GM18502 (cell line): ENCODE measurements around the gene FRA10AC1.
A peak's percentile ranks its signal among the peaks of the same experiment; 100 is the strongest.

Source experiments
- ATAC-seq: cut with Tn5 transposase; IDR thresholded peaks from one replicate; pipeline ENCODE4 v1.9.1; 2021; ENCODE audit warnings: mild to moderate bottlenecking; ENCODE audit not compliant: unreplicated experiment, poor library complexity

The FRA10AC1 gene, protein sequence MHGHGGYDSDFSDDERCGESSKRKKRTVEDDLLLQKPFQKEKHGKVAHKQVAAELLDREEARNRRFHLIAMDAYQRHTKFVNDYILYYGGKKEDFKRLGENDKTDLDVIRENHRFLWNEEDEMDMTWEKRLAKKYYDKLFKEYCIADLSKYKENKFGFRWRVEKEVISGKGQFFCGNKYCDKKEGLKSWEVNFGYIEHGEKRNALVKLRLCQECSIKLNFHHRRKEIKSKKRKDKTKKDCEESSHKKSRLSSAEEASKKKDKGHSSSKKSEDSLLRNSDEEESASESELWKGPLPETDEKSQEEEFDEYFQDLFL

DNA sequence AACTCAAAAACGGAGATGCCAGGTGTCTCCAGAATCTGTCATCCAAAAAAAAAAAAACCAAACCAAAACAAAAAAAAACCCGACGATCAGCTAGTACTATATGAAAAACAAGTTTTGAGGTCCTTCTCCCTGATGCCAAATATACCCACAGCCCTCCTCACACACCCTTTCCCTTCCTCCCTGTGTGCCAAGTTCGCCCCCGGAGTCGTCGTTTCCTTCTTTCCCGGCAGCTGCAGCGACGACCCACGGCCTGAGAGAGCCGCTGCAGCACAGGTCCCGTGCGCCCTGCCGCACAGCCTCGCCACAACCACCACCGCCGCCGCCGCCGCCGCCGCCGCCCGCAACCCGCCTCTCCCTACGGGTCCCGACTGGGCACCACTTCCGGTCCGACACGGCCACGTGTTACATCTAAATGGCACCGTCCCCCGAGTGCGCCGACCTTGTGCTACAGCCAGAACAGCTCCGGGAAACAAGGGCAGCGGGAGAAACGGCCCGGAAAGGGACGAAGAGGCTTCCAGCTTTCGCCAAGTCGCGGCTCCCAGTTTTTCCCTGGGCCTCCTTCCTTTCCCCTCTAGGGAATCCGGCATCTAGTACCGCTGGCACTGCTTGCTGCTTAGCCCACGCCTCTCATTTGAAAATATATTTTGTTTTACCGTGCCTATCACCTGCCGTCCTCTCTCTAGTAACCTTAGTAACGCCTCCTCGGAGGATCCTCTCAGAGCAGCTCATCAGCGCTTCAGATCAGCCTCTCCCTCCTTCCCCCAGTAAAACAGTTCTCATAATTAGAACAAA, at the start of gene FRA10AC1:
Gene FRA10AC1, minus strand, starts transcription at position 383 of the 792 bp plus-strand sequence. CDS start 2,486 bp downstream, outside the sequence.
- peak; percentile 85 for ATAC-seq

DNA sequence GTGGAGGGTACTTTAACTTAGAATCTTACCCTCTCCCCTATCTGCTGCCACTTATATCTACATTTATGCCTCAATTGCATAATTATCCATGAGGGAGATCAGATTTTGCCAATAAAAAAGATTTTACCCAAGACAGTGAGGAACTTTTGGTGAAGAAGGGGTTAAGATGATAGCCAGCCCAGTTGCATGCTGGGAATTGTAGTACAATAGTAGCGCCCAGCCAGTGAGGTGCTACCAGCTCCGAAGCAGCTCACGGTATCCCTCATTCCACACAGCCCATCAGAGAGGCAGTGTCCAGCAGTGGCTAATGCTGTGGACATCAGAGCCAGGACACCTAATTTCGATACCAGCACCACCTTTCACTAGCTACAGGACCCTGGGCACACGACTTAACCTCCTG, 49.4 kb upstream of the FRA10AC1 start:
- ATAC-seq, result no peak

- no peak for ATAC-seq
These were observed 48.7 kb upstream of the FRA10AC1 start for GRCh38 chr10:93751124-93751523.

DNA sequence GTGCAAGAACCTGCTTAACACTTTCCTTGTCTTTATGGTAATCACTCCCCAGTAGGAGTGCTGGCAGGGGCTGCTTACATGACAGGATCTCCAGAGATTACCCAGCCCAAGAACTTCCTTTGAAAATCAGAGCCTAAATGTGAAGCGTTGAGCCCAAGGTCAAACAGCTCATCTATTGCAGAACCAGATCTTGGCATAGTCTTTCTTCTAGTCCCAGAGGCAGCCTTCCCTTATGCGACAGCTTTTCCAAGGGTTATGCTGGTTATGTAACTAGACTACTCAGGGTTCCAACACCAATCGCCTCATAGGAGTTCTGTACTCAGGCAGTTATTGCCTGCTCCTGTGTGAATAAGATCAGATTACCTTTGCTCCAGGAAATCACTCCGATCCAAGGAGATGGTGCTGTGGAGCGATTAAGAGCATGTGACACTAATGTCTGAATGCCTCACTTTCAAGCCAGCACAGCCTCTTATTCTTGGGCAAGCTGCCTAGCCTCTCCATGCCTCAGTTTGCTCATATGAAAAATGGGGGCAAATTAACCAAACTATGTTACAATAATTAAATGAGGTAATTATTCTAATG, 46.9 kb upstream of the FRA10AC1 start:
- no peak for ATAC-seq

- no peak for ATAC-seq
These were observed 44.5 kb upstream of the FRA10AC1 start for GRCh38 chr10:93746844-93747284.

GRCh38 chr10:93745408-93746065, 43.1 kb upstream of the FRA10AC1 start:
- no peak for ATAC-seq

- peak; percentile 89 for ATAC-seq
These were observed 40.4 kb upstream of the FRA10AC1 start for GRCh38 chr10:93742633-93743349.

DNA sequence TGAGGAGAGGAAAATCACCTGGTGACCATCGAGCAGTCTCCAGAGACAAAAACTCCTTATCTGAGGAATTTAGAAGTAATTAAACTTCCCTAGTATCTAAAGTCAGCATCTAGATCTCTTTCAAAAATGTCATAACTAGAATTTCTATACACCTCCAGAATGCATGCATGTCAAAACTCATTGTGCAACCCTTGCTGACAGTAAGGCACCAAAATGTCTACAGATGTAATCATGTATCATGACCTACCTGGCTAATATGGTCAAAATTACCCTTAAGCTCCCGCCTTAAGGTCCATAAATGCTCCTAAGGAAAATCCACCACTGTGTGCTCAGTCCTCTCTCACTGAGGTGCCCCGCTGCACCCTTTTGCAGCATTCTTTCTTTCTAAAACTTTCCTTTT, 39.0 kb upstream of the FRA10AC1 start:
- no peak for ATAC-seq

- ATAC-seq, result no peak
These were observed 23.6 kb upstream of the FRA10AC1 start for GRCh38 chr10:93726024-93726423.

DNA sequence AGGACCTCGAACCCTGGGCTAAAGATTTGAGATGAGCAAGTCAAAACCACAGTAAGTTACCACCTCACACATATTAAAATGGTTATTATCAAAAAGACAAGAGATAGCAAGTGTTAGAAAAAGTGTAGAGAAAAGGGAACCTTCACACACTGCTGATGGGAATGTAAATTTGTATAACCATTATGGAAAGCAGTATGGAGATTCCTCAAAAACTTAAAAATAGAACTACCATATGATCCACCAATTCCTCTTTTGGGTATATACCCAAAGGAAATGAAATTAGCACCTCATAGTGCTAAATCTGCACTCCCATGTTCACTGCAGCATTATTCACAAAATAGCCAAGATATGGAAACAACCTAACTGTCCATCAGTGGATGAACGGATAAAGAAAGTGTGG, 20.8 kb upstream of the FRA10AC1 start:
- no peak for ATAC-seq

DNA sequence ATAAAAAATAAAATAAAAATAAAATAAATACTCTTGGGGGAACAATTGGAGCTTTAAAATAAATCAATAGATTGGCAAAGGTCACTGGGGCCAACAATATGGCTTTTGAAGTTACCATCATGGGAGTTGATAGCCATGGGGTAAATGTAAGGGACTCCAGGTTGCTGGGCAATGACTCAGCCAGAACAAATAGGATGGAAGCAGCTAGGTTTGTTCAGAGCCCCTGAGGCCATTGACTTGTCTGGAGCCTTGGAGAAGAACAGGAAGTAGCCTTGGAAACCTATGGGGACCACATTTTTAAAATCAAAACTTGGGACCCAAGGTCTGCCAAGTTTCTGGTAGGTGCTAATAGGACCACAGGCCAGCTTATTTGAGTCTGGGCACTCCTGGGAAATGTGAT, 20.2 kb upstream of the FRA10AC1 start:
- ATAC-seq, result no peak

- no peak for ATAC-seq
These were observed 17.5 kb upstream of the FRA10AC1 start for GRCh38 chr10:93719901-93720300.

- peak; percentile 46 for ATAC-seq
These were observed 16.7 kb upstream of the FRA10AC1 start for GRCh38 chr10:93718937-93719725.

DNA sequence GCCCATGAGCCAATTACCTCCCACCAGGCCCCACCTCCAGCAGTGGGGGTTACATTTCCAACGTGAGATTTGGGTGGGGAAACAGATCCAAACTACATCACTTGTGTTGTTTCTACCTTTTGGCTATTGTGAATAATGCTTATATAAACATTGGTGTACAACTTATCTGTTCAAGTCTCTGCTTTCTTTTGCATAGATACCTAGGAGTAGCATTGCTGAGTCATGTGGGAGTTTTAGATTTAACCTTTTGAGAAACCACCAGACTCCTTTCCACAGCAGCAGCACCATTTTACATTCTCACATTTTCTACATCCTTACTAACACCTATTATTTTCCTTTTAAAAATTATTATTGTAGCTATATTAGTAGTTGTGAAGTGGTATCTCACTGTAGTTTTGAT, 14.4 kb upstream of the FRA10AC1 start:
- ATAC-seq, result no peak

DNA sequence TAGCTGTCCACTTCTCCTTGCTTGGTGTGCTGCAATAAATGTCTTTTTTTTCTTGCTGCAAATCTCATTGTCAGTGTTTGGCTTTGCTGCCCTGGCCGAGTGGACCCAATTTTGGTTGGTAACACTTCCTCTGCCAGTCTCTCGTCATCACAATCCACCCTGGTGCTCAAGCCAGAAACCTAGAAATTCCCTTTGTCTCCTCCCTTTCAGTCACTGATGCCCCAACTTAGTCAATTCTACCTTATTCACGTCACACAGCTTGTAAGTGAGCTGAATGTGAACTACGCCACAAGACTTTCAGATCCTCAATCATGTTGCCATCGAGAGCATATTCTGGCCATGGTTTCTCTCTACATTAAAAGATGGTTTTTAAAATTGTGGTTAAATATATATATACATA, 13.0 kb upstream of the FRA10AC1 start:
- ATAC-seq, result peak; percentile 94

DNA sequence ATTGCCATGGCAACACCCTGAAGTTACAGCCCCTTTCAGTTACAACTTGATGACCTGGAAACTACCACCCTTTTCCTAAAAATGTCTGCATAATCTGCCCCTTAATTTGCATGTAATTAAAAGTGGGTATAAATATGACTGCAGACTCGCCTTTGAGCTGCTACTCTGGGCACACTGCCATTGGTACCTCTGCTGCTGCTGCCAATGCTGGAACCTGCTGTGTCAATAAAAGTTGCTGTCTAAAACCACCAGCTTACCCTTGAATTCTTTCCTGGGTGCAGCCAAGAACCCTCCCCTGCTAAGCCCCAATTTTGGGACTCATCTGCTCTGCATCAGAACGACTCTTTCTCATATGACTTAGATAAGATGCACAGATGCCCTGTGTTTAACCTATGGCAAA, 10.2 kb upstream of the FRA10AC1 start:
- no peak for ATAC-seq

DNA sequence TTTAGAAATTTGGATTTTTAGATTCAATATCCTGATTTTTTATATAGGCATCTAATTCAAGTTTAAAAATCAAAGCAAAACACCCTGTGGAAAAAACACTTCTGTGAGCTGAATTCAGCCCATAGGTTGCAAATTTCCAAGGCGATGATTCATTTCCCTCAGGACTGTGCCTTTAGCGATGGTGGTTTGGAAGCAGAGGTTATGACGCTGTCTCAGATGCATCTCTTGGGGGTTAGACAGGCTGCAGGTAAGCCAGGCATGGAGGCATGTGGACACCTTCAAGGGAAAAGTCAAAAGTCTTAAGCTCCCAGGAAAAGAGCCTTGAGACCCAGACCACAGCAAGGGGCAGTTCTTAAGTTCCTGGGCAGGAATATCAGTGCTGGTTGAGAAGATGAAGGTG, 9.5 kb upstream of the FRA10AC1 start:
- ATAC-seq, result no peak

DNA sequence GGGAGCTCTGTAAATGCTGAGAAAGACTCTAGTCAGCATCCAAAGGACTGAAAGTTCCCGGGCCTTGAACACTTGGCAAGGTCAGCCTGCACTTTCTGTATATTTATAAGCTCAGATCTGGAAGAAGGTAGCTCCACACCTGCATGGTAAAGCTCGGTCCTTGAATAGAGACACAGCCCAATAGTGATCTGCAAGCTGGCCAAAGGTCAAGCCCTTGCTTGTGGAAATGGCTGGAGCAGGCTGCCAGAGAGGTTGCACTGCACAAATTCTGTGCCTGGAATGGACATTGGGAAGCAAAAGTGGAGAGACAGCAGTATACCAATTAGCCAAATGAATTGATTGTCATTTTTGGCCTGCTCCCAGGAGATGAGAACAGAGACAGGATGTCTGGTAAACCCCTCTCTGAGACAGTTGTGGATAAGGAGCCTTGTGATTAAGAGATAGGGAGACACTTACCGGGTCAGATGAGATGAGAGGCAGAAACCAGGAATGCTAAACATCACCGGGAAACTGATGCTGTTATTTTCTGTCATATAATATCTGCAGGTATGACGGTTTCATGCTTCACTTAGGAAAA, 8.0 kb upstream of the FRA10AC1 start:
- no peak for ATAC-seq

DNA sequence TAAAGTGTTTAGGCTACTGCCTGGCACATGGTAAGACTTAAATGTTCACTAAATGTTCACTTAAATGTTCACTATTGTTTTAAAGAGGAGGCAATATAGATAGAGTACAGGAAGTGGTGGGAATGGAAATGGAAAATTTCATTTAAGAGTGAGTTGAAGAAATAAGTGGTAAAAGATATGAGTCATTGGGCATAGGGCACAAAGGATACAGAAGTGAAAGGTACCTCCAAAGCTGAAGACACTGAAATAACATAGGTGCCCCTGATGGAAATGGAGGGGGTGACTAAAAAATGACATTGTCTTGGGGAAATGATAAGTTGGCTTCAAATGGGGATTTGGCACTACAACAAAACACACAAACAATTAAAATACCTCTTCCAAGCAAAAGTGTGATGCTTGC, 5.2 kb upstream of the FRA10AC1 start:
- ATAC-seq, result no peak
